MCF 10A (cell line): Measurements from ENCODE around the gene USH1G. TPM values are rescaled to one million over a fixed set of nuclear protein-coding genes. Genes with fewer than 3 reads are reported as not detected.

Experiments used
- BruUV-seq: library from RNA; stranded (reverse); fragments of 400-500 nt; replicated peaks from 2 replicates; lab custom pipeline; 2021; lab: Mats Ljungman, UMichigan
- CTCF ChIA-PET: fragments of 300-600 bp; sonication (Branson Sonifier 250); formaldehyde crosslinking; extraction: SDS; loops from one replicate; lab custom pipeline; 2021; ENCODE audit warnings: antibody characterized with exemption, inconsistent platforms; lab: Yijun Ruan, JAX
- POLR2A ChIA-PET: fragments of 300-600, 350-650 bp; sonication (Branson Sonifier 250); formaldehyde crosslinking; extraction: SDS; loops from one replicate; lab custom pipeline; 2020; ENCODE audit warnings: antibody characterized with exemption, inconsistent platforms; lab: Yijun Ruan, JAX
- DNase-seq: peaks from one replicate; pipeline ENCODE4 v3.0.0-alpha.2; 2018; ENCODE audit not compliant: unreplicated experiment
- H3K27ac Mint-ChIP-seq: one replicate; pipeline ENCODE4 v1.8.0; 2022; ENCODE audit warnings: mild to moderate bottlenecking, low read depth, mixed read lengths; ENCODE audit not compliant: unreplicated experiment
- H3K27me3 Mint-ChIP-seq: one replicate; pipeline ENCODE4 v1.8.0; 2022; ENCODE audit warnings: mixed read lengths; ENCODE audit not compliant: insufficient read depth, unreplicated experiment
- H3K36me3 Mint-ChIP-seq: one replicate; pipeline ENCODE4 v1.8.0; 2022; ENCODE audit warnings: mild to moderate bottlenecking, moderate library complexity, mixed read lengths; ENCODE audit not compliant: insufficient read depth, unreplicated experiment
- H3K4me1 Mint-ChIP-seq: one replicate; pipeline ENCODE4 v1.8.0; 2022; ENCODE audit warnings: mixed read lengths; ENCODE audit not compliant: insufficient read depth, unreplicated experiment
- H3K4me3 Mint-ChIP-seq: one replicate; pipeline ENCODE4 v1.8.0; 2022; ENCODE audit warnings: mild to moderate bottlenecking, moderate library complexity, mixed read lengths; ENCODE audit not compliant: unreplicated experiment
- H3K9me3 Mint-ChIP-seq: one replicate; pipeline ENCODE4 v1.8.0; 2022; ENCODE audit warnings: mixed read lengths; ENCODE audit not compliant: unreplicated experiment
- CTCF ChIP-seq: fragments of 200-600 bp; IDR thresholded peaks from one replicate; pipeline ENCODE4 v1.8.0; 2022; ENCODE audit warnings: antibody characterized with exemption, mild to moderate bottlenecking; ENCODE audit not compliant: unreplicated experiment
- intact Hi-C: fragments of 100-400 bp; cut with micrococcal nuclease; formaldehyde crosslinking; loops from 2 replicates; pipeline ENCODE4 v1.14.1; 2022
- total RNA-seq: library from RNA; stranded (reverse); gene quantifications from 2 replicates; pipeline ENCODE4 v1.2.3, GENCODE V29; 2022

USH1G gene
- total RNA-seq, 1 experiment from 2014 or later, result not detected

GRCh38 chr17:74964988-74965622, 42.0 kb upstream of the USH1G start:
- no peak for DNase-seq
- Mint-ChIP-seq H3K4me1 (peaks cover 17% of the 10 kb centered on the region), H3K27ac (no peak overlapping the region), H3K9me3 (no peaks in the 10 kb centered on the region), H3K27me3 (no peaks in the 10 kb centered on the region), H3K4me3 (no peak overlapping the region), H3K36me3 (no peaks in the 10 kb centered on the region)
- intact Hi-C loops, result no loop called here
- CTCF ChIA-PET, result no interaction called here
- POLR2A ChIA-PET, result interaction anchor here (0.6 kb wide), 1 partner anchor 210 kb away, joined by 3 read pairs; no protein-coding TSS in a partner anchor
- no peak for TF ChIP-seq CTCF
- no TSS peak for BruUV-seq

GRCh38 chr17:74964246-74964761, 41.2 kb upstream of the USH1G start:
- H3K9me3 Mint-ChIP-seq, result no peaks in the 10 kb centered on the region
- H3K27me3 Mint-ChIP-seq, result no peaks in the 10 kb centered on the region
- DNase-seq, result no peak
- H3K4me3 Mint-ChIP-seq, result no peak overlapping the region
- H3K27ac Mint-ChIP-seq, result no peak overlapping the region
- BruUV-seq, result no TSS peak
- intact Hi-C loops, result no loop called here
- H3K4me1 Mint-ChIP-seq, result peaks cover 21% of the 10 kb centered on the region
- ChIA-PET CTCF (interaction anchor here (0.9 kb wide), 1 partner anchor 48 kb away, joined by 4 read pairs; no protein-coding TSS in a partner anchor), POLR2A (interaction anchor here (0.6 kb wide), 2 partner anchors 211 to 256 kb away, joined by 3 to 4 read pairs; no protein-coding TSS in a partner anchor)
- TF ChIP-seq CTCF, result no peak
- no peaks in the 10 kb centered on the region for H3K36me3 Mint-ChIP-seq

- BruUV-seq, result no TSS peak
Measured at GRCh38 chr17:74963656-74964055, 40.6 kb upstream of the USH1G start.

More at GRCh38 chr17:74963656-74964055, 40.6 kb upstream of the USH1G start:
- Mint-ChIP-seq H3K9me3 (no peaks in the 10 kb centered on the region), H3K36me3 (no peaks in the 10 kb centered on the region), H3K4me1 (peaks cover 21% of the 10 kb centered on the region), H3K4me3 (no peak overlapping the region), H3K27me3 (no peaks in the 10 kb centered on the region), H3K27ac (no peak overlapping the region)
- ChIA-PET CTCF (interaction anchor here (0.6 to 8.6 kb wide), 5 partner anchors 40 to 372 kb away, joined by 3 to 233 read pairs (median 4); partner anchors contain the start of genes OTOP2 and USH1G), POLR2A (no interaction called here)
- DNase-seq, result no peak
- TF ChIP-seq CTCF, result no peak
- intact Hi-C loops, result no loop called here
